IMR-90 (cell line): ENCODE measurements around the gene POLD1. TPM values are rescaled to one million over a fixed set of nuclear protein-coding genes. Genes with fewer than 3 reads are reported as not detected.

Experiments used
- ATAC-seq: fragments of 200-7000 bp; cut with Tn5 transposase; 2 replicates; pipeline ENCODE4 v1.9.1; 2020; ENCODE audit warnings: low read depth, mild to moderate bottlenecking, moderate library complexity
- BruUV-seq: library from RNA; stranded (reverse); fragments of 400-500 nt; replicated peaks from 2 replicates; lab custom pipeline; 2021; lab: Mats Ljungman, UMichigan
- CTCF ChIA-PET: fragments of 300-600 bp; formaldehyde crosslinking; extraction: SDS; loops from one replicate; lab custom pipeline; 2021; ENCODE audit warnings: antibody characterized with exemption; lab: Yijun Ruan, JAX
- POLR2A ChIA-PET: fragments of 300-600 bp; sonication (Branson Sonifier 250); formaldehyde crosslinking; loops from one replicate; lab custom pipeline; 2022; ENCODE audit warnings: antibody characterized with exemption; ENCODE audit not compliant: unreplicated experiment; lab: Charles Lee
- DNase-seq: peaks from one replicate; pipeline ENCODE4 v3.0.0; 2013
- H2AFZ ChIP-seq: replicated peaks from 2 replicates; pipeline ENCODE3; 2013; ENCODE audit warnings: low read length, mild to moderate bottlenecking; ENCODE audit not compliant: poor library complexity
- H2AK5ac ChIP-seq: 2 replicates; pipeline ENCODE4 v1.6.1; 2013; ENCODE audit warnings: low read depth, low read length, inconsistent platforms
- H2AK9ac ChIP-seq: replicated peaks from 2 replicates; pipeline ENCODE3; 2013; ENCODE audit warnings: mild to moderate bottlenecking, low read depth, low read length, moderate library complexity; ENCODE audit not compliant: poor library complexity
- H2BK120ac ChIP-seq: 2 replicates; pipeline ENCODE4 v1.6.1; 2013; ENCODE audit warnings: low read depth, low read length, inconsistent platforms
- H2BK15ac ChIP-seq: 3 replicates; pipeline ENCODE4 v1.6.1; 2013; ENCODE audit warnings: low read depth, low read length, inconsistent platforms
- H2BK20ac ChIP-seq: 2 replicates; pipeline ENCODE4 v1.6.1; 2013; ENCODE audit warnings: low read depth, mild to moderate bottlenecking, inconsistent platforms, low read length, moderate library complexity
- H2BK5ac ChIP-seq: 2 replicates; pipeline ENCODE4 v1.6.1; 2013; ENCODE audit warnings: mild to moderate bottlenecking, low read depth, low read length, inconsistent platforms; ENCODE audit not compliant: poor library complexity, severe bottlenecking
- H3K14ac ChIP-seq: replicated peaks from 2 replicates; pipeline ENCODE4 v1.6.1; 2013; ENCODE audit warnings: low read depth, low read length, inconsistent platforms
- H3K18ac ChIP-seq: 2 replicates; pipeline ENCODE4 v1.6.1; 2013; ENCODE audit warnings: low read depth, low read length, control low read depth
- H3K23ac ChIP-seq: 2 replicates; pipeline ENCODE4 v1.6.1; 2013; ENCODE audit warnings: low read depth, low read length, inconsistent platforms
- H3K27ac ChIP-seq: 2 replicates; pipeline ENCODE4 v1.5.1; 2013; ENCODE audit warnings: mild to moderate bottlenecking, control low read depth, low read length; ENCODE audit not compliant: insufficient read depth
- H3K27me3 ChIP-seq: 2 replicates; pipeline ENCODE4 v1.6.1; 2013; ENCODE audit warnings: low read length; ENCODE audit not compliant: control insufficient read depth, insufficient read depth
- H3K36me3 ChIP-seq: 2 replicates; pipeline ENCODE4 v1.6.1; 2013; ENCODE audit warnings: low read length, mixed read lengths; ENCODE audit not compliant: control insufficient read depth, insufficient read depth
- H3K4ac ChIP-seq: 2 replicates; pipeline ENCODE4 v1.6.1; 2013; ENCODE audit warnings: low read depth, low read length, inconsistent platforms
- H3K4me1 ChIP-seq: 2 replicates; pipeline ENCODE4 v1.6.1; 2013; ENCODE audit warnings: low read length, mixed read lengths; ENCODE audit not compliant: control insufficient read depth, insufficient read depth
- H3K4me2 ChIP-seq: 2 replicates; pipeline ENCODE4 v1.6.1; 2013; ENCODE audit warnings: low read depth, mild to moderate bottlenecking, control low read depth, low read length, moderate library complexity
- H3K4me3 ChIP-seq: 2 replicates; pipeline ENCODE4 v1.5.1; 2013; ENCODE audit warnings: low read depth, mild to moderate bottlenecking, control low read depth, low read length, moderate library complexity; ENCODE audit not compliant: insufficient read depth
- H3K56ac ChIP-seq: 2 replicates; pipeline ENCODE4 v1.6.1; 2013; ENCODE audit warnings: low read length, inconsistent platforms; ENCODE audit not compliant: insufficient read depth; ENCODE audit errors: extremely low read depth
- H3K79me1 ChIP-seq, 2 experiments: 2 replicates each; pipeline ENCODE4 v1.6.1; 2013; ENCODE audit warnings: low read length in 2 of 2, inconsistent platforms in 1 of 2, low read depth in 1 of 2
- H3K9ac ChIP-seq: 2 replicates; pipeline ENCODE4 v1.6.1; 2013; ENCODE audit warnings: low read depth, low read length, control low read depth
- H3K9me1 ChIP-seq: 2 replicates; pipeline ENCODE4 v1.6.1; 2013; ENCODE audit warnings: low read length, inconsistent platforms; ENCODE audit not compliant: insufficient read depth
- H3K9me3 ChIP-seq: 2 replicates; pipeline ENCODE4 v1.6.1; 2013; ENCODE audit warnings: low read length; ENCODE audit not compliant: control insufficient read depth, insufficient read depth
- H4K20me1 ChIP-seq: 2 replicates; pipeline ENCODE4 v1.6.1; 2013; ENCODE audit warnings: low read length, inconsistent platforms; ENCODE audit not compliant: insufficient read depth
- H4K5ac ChIP-seq: 2 replicates; pipeline ENCODE4 v1.6.1; 2013; ENCODE audit warnings: mild to moderate bottlenecking, low read depth, low read length, control low read depth
- H4K8ac ChIP-seq, 2 experiments: 2 replicates each; pipeline ENCODE4 v1.6.1; 2013; ENCODE audit warnings: low read depth in 2 of 2, low read length in 2 of 2, control low read depth in 1 of 2, inconsistent platforms in 1 of 2
- H4K91ac ChIP-seq: 2 replicates; pipeline ENCODE4 v1.6.1; 2013; ENCODE audit warnings: low read depth, low read length, inconsistent platforms; ENCODE audit not compliant: insufficient read depth
- CEBPB ChIP-seq: IDR thresholded peaks from 2 replicates; pipeline ENCODE4 v1.6.1; 2012; ENCODE audit warnings: low read depth, low read length, improper control_type of control experiment
- CHD1 ChIP-seq: IDR thresholded peaks from 2 replicates; pipeline ENCODE4 v1.6.1; 2012; ENCODE audit warnings: low read depth, low read length, improper control_type of control experiment
- MAFK ChIP-seq: IDR thresholded peaks from 2 replicates; pipeline ENCODE4 v1.6.1; 2012; ENCODE audit warnings: low read depth, low read length, improper control_type of control experiment
- RCOR1 ChIP-seq: IDR thresholded peaks from 2 replicates; pipeline ENCODE4 v1.6.1; 2012; ENCODE audit warnings: mild to moderate bottlenecking, low read length, improper control_type of control experiment; ENCODE audit not compliant: insufficient replicate concordance
- RFX5 ChIP-seq: IDR thresholded peaks from 2 replicates; pipeline ENCODE4 v1.8.0; 2012; ENCODE audit warnings: low read depth, mild to moderate bottlenecking, low read length, moderate library complexity
- SMC3 ChIP-seq: fragments of 150-350 bp; IDR thresholded peaks from 2 replicates; pipeline ENCODE4 v1.6.1; 2016; ENCODE audit warnings: low read depth, mild to moderate bottlenecking, antibody characterized with exemption, low read length, moderate library complexity
- USF2 ChIP-seq: fragments of 150-350 bp; IDR thresholded peaks from 2 replicates; pipeline ENCODE4 v1.6.1; 2017; ENCODE audit warnings: mild to moderate bottlenecking, antibody characterized with exemption, low read length, low read depth
- WGBS, 2 experiments: methylation state at CpG; one replicate each; pipeline versions ENCODE4 v1.1.5 to v1.1.7; 2013; ENCODE audit warnings: missing lambda C conversion rate in 2 of 2; ENCODE audit not compliant: insufficient read length in 1 of 2; ENCODE audit errors: extremely low coverage in 2 of 2; 5-methylcytosine and 5-hydroxymethylcytosine counted together
- dilution Hi-C: fragments of 300-500 bp; cut with HindIII; formaldehyde crosslinking; loops from one replicate; pipeline ENCODE4 v1.14.3; 2018; ENCODE audit warnings: low sequenced_read_pairs; ENCODE audit not compliant: unreplicated experiment
- in situ Hi-C: fragments of 300-500 bp; cut with MboI; formaldehyde crosslinking; loops from 3 replicates; pipeline ENCODE4 v1.14.3; 2019; ENCODE audit warnings: low sequenced_read_pairs, inconsistent platforms, mixed read lengths
- intact Hi-C: fragments of 100-400 bp; cut with micrococcal nuclease; formaldehyde crosslinking; loops from 2 replicates; pipeline ENCODE4 v1.10.0; 2022
- polyA plus RNA-seq, 3 experiments: library from polyadenylated mRNA; depleted of rRNA; stranded (reverse); fragments of >200 nt; gene quantifications; 2 replicates each; pipeline ENCODE4 v1.2.3, GENCODE V29; 2012; ENCODE audit warnings: low replicate concordance in 1 of 3
- total RNA-seq: library from RNA; depleted of rRNA; stranded (reverse); fragments of >200 nt; gene quantifications from 2 replicates; pipeline ENCODE4 v1.2.3, GENCODE V29; 2012

The POLD1 gene
- total and polyA plus RNA-seq, 2 of the 4 experiments (the other 2 are of a cell fraction) = 13.8 to 28.9 TPM

GRCh38 chr19:50432221-50433028 is 48.3 kb downstream of the POLD1 start, which contains the start of gene MYBPC2:
Gene MYBPC2 (plus strand): TSS chr19:50432892. CDS start chr19:50432954, 62 bp downstream.
- H3K9ac ChIP-seq = no peak within 1 kb of the TSS
- WGBS, 2 experiments = 1% methylated on average over 14 of the region's 40 CpGs; no CpG with 5 or more reads in 1 of the 2 experiments
- no peak for DNase-seq
- ChIA-PET POLR2A (no interaction called here), CTCF (no interaction called here)
- peaks cover 39% of the 10 kb centered on the region for H3K27me3 ChIP-seq
- peak; percentile 19 for ATAC-seq
- H3K14ac ChIP-seq = no peak within 1 kb of the TSS
- no peaks in the 10 kb centered on the region for H3K79me1 ChIP-seq
- dilution Hi-C loops = no loop called here
- 0 out of 2 replicates have a peak, but pooled peaks cover 3% of the 10 kb centered on the region for H3K4me1 ChIP-seq
- H3K9me1 ChIP-seq = no peaks in the 10 kb centered on the region
- TF ChIP-seq RFX5 = peak; percentile 58; the same call in 1 of the 2 replicates
- no peak for TF ChIP-seq CHD1
- TF ChIP-seq SMC3 = no peak
- TF ChIP-seq USF2 = no peak
- TF ChIP-seq MAFK = no peak
- no peak for TF ChIP-seq RCOR1
- TF ChIP-seq CEBPB = no peak
- peak within 1 kb of the TSS; percentile 38; the same call in 1 of the 2 replicates for H3K23ac ChIP-seq
- no peak within 1 kb of the TSS for H3K18ac ChIP-seq
- no peak within 1 kb of the TSS for H4K91ac ChIP-seq
- peak within 1 kb of the TSS; percentile 96 for H3K4me2 ChIP-seq
- in situ Hi-C loops = no loop called here
- H3K9me3 ChIP-seq = no peaks in the 10 kb centered on the region
- peak within 1 kb of the TSS in 1 of 2 experiments; percentile 54; a peak in 2 of 4 replicates for H4K8ac ChIP-seq
- BruUV-seq = no TSS peak
- no peaks in the 10 kb centered on the region for H4K20me1 ChIP-seq
- peak within 1 kb of the TSS; percentile 48 for H3K4me3 ChIP-seq
- H2AK5ac ChIP-seq = no peak within 1 kb of the TSS
- H2BK120ac ChIP-seq = no peak within 1 kb of the TSS
- H3K56ac ChIP-seq = no peak within 1 kb of the TSS
- H4K5ac ChIP-seq = no peak within 1 kb of the TSS
- peak within 1 kb of the TSS; percentile 66 for H2AK9ac ChIP-seq
- no peak within 1 kb of the TSS for H2BK20ac ChIP-seq
- no peak within 1 kb of the TSS for H2BK5ac ChIP-seq
- H3K4ac ChIP-seq = no peak within 1 kb of the TSS
- H2BK15ac ChIP-seq = no peak within 1 kb of the TSS
- intact Hi-C loops = no loop called here
- no peak within 1 kb of the TSS for H3K27ac ChIP-seq
- H2AFZ ChIP-seq = peak within 1 kb of the TSS; percentile 98
- H3K36me3 ChIP-seq = no peaks in the 10 kb centered on the region
